Activated naive CD8-positive, alpha-beta T cell treated with anti-CD3 and anti-CD28 coated beads, Interleukin-2, amount 10 ng/mL, durations not matched to agents 7 days and 5 days (primary cell): ENCODE measurements around the gene ATP2B3. TPM values are rescaled to one million over a fixed set of nuclear protein-coding genes. Genes with fewer than 3 reads are reported as not detected.

Experiments used
- ATAC-seq: fragments of 150-1000 bp; cut with Tn5 transposase; one replicate; pipeline ENCODE4 v1.10.0; 2021; ENCODE audit warnings: low read depth, moderate library complexity
- POLR2A ChIA-PET: fragments of 350-600 bp; sonication (Branson Sonifier 250); formaldehyde crosslinking; loops from one replicate; lab custom pipeline; 2021; ENCODE audit warnings: antibody characterized with exemption; lab: Charles Lee
- DNase-seq: peaks from one replicate; pipeline ENCODE4 v3.0.0; 2021
- H3K27ac Mint-ChIP-seq: one replicate; pipeline ENCODE4 v1.8.0; 2022; ENCODE audit warnings: mild to moderate bottlenecking, mixed read lengths
- H3K27me3 Mint-ChIP-seq: one replicate; pipeline ENCODE4 v1.8.0; 2022; ENCODE audit warnings: mild to moderate bottlenecking, moderate library complexity, mixed read lengths
- H3K36me3 Mint-ChIP-seq: one replicate; pipeline ENCODE4 v1.8.0; 2021; ENCODE audit warnings: mild to moderate bottlenecking, mixed read lengths
- H3K4me1 Mint-ChIP-seq: one replicate; pipeline ENCODE4 v1.8.0; 2021; ENCODE audit warnings: mixed read lengths
- H3K4me3 Mint-ChIP-seq: one replicate; pipeline ENCODE4 v1.8.0; 2022; ENCODE audit warnings: mild to moderate bottlenecking, moderate library complexity, mixed read lengths
- H3K9me3 Mint-ChIP-seq: one replicate; pipeline ENCODE4 v1.8.0; 2021; ENCODE audit warnings: mixed read lengths
- total RNA-seq, 2 experiments: library from RNA; stranded (reverse); gene quantifications; one replicate each; pipeline ENCODE4 v1.2.3, GENCODE V29; 2021

The ATP2B3 gene
- total RNA-seq, 2 experiments from 2014 or later: not detected

GRCh38 chrX:153624196-153625091, 107.0 kb downstream of the ATP2B3 start:
- Mint-ChIP-seq H3K9me3 (no peaks in the 10 kb centered on the region), H3K4me1 (no peaks in the 10 kb centered on the region), H3K4me3 (no peak overlapping the region), H3K27me3 (no peaks in the 10 kb centered on the region), H3K36me3 (no peaks in the 10 kb centered on the region), H3K27ac (no peak overlapping the region)
- DNase-seq: no peak
- POLR2A ChIA-PET: no interaction called here
- ATAC-seq: no peak

- Mint-ChIP-seq H3K36me3 (no peaks in the 10 kb centered on the region), H3K27me3 (no peaks in the 10 kb centered on the region), H3K9me3 (no peaks in the 10 kb centered on the region), H3K4me1 (no peaks in the 10 kb centered on the region), H3K27ac (no peak overlapping the region), H3K4me3 (no peak overlapping the region)
- POLR2A ChIA-PET: no interaction called here
- DNase-seq (no peak), ATAC-seq (no peak)
Observed at GRCh38 chrX:153625271-153626024, 108.0 kb downstream of the ATP2B3 start.

- DNase-seq (no peak), ATAC-seq (no peak)
- Mint-ChIP-seq H3K27me3 (peaks cover under 1% of the 10 kb centered on the region), H3K4me1 (no peaks in the 10 kb centered on the region), H3K9me3 (peaks cover 1% of the 10 kb centered on the region), H3K27ac (no peak overlapping the region), H3K4me3 (no peak overlapping the region), H3K36me3 (no peaks in the 10 kb centered on the region)
- POLR2A ChIA-PET: no interaction called here
Observed at GRCh38 chrX:153626025-153626633, 108.7 kb downstream of the ATP2B3 start.

GRCh38 chrX:153626863-153627674, 109.6 kb downstream of the ATP2B3 start:
- H3K36me3 Mint-ChIP-seq: no peaks in the 10 kb centered on the region
- ATAC-seq (no peak), DNase-seq (no peak)
- POLR2A ChIA-PET: no interaction called here
- no peak overlapping the region for H3K27ac Mint-ChIP-seq
- H3K27me3 Mint-ChIP-seq: peaks cover 3% of the 10 kb centered on the region
- H3K4me3 Mint-ChIP-seq: no peak overlapping the region
- H3K9me3 Mint-ChIP-seq: peaks cover 2% of the 10 kb centered on the region
- no peaks in the 10 kb centered on the region for H3K4me1 Mint-ChIP-seq

GRCh38 chrX:153627675-153628111, 110.3 kb downstream of the ATP2B3 start:
- ATAC-seq (no peak), DNase-seq (no peak)
- H3K27me3 Mint-ChIP-seq: peaks cover 3% of the 10 kb centered on the region
- H3K4me3 Mint-ChIP-seq: no peak overlapping the region
- peaks cover 2% of the 10 kb centered on the region for H3K9me3 Mint-ChIP-seq
- no peaks in the 10 kb centered on the region for H3K4me1 Mint-ChIP-seq
- H3K36me3 Mint-ChIP-seq: no peaks in the 10 kb centered on the region
- no peak overlapping the region for H3K27ac Mint-ChIP-seq
- POLR2A ChIA-PET: no interaction called here

GRCh38 chrX:153628129-153628528, 110.7 kb downstream of the ATP2B3 start:
- Mint-ChIP-seq H3K27me3 (peaks cover 3% of the 10 kb centered on the region), H3K4me1 (no peaks in the 10 kb centered on the region), H3K27ac (no peak overlapping the region), H3K36me3 (no peaks in the 10 kb centered on the region), H3K9me3 (peaks cover 2% of the 10 kb centered on the region), H3K4me3 (no peak overlapping the region)
- POLR2A ChIA-PET: no interaction called here
- DNase-seq (no peak), ATAC-seq (no peak)

GRCh38 chrX:153628665-153629064, 111.2 kb downstream of the ATP2B3 start:
- Mint-ChIP-seq H3K36me3 (no peaks in the 10 kb centered on the region), H3K27me3 (peaks cover 3% of the 10 kb centered on the region), H3K4me3 (no peak overlapping the region), H3K4me1 (no peaks in the 10 kb centered on the region), H3K27ac (no peak overlapping the region), H3K9me3 (peaks cover 2% of the 10 kb centered on the region)
- DNase-seq (no peak), ATAC-seq (no peak)
- POLR2A ChIA-PET: no interaction called here

- H3K27ac Mint-ChIP-seq: no peak overlapping the region
- H3K4me1 Mint-ChIP-seq: no peaks in the 10 kb centered on the region
- ATAC-seq (no peak), DNase-seq (no peak)
- H3K36me3 Mint-ChIP-seq: no peaks in the 10 kb centered on the region
- POLR2A ChIA-PET: no interaction called here
- peaks cover 3% of the 10 kb centered on the region for H3K27me3 Mint-ChIP-seq
- H3K4me3 Mint-ChIP-seq: no peak overlapping the region
- H3K9me3 Mint-ChIP-seq: peaks cover 2% of the 10 kb centered on the region
Observed at GRCh38 chrX:153631346-153631745, 113.9 kb downstream of the ATP2B3 start.

- Mint-ChIP-seq H3K9me3 (peaks cover 2% of the 10 kb centered on the region), H3K4me3 (no peak overlapping the region), H3K27ac (no peak overlapping the region), H3K4me1 (no peaks in the 10 kb centered on the region), H3K36me3 (no peaks in the 10 kb centered on the region), H3K27me3 (peaks cover 3% of the 10 kb centered on the region)
- no peak for DNase-seq
- no peak for ATAC-seq
- POLR2A ChIA-PET: no interaction called here
Observed at GRCh38 chrX:153631907-153632594, 114.6 kb downstream of the ATP2B3 start.

Other genes starting within 250 kb of the ATP2B3 start
- gene PNMA6F, start 195.9 kb upstream of the ATP2B3 start, total RNA-seq: not detected
- gene ZNF275, start 183.5 kb upstream of the ATP2B3 start, total RNA-seq: 10 to 100 TPM; 22.6 to 24.6 TPM
- gene PNMA6E, start 116.3 kb upstream of the ATP2B3 start, total RNA-seq: not detected
- 1 to 10 TPM; 1.1 to 1.2 TPM for gene ZFP92, start 106.2 kb upstream of the ATP2B3 start, total RNA-seq
- 1 to 10 TPM; 2.2 to 3.1 TPM for gene TREX2, start 71.6 kb upstream of the ATP2B3 start, total RNA-seq
- 10 to 100 TPM; 35.4 to 36.5 TPM for gene HAUS7, start 47.1 kb upstream of the ATP2B3 start, total RNA-seq
- gene BGN, start 22.7 kb upstream of the ATP2B3 start, total RNA-seq: not detected
- gene CCNQ, start 81.5 kb downstream of the ATP2B3 start, total RNA-seq: 10 to 100 TPM; 19.0 to 19.7 TPM
- gene DUSP9, start 129.6 kb downstream of the ATP2B3 start, total RNA-seq: not detected
- gene PNCK, start 156.2 kb downstream of the ATP2B3 start, total RNA-seq: 1 to 10 TPM in 1 of 2 experiments, under 1 TPM in 1; 0.79 to 1.1 TPM
- 1 to 10 TPM; 1.7 to 1.9 TPM for gene SLC6A8, start 170.3 kb downstream of the ATP2B3 start, total RNA-seq
- 100 to 1,000 TPM; 140 to 141 TPM for gene BCAP31, start 206.7 kb downstream of the ATP2B3 start, total RNA-seq
- gene ABCD1, start 207.2 kb downstream of the ATP2B3 start, total RNA-seq: 10 to 100 TPM; 15.9 to 16.4 TPM
- 1 to 10 TPM; 1.3 to 2.1 TPM for gene PLXNB3, start 246.6 kb downstream of the ATP2B3 start, total RNA-seq